Measurements from ENCODE around the gene LMNTD2. TPM values are rescaled to one million over a fixed set of nuclear protein-coding genes. Genes with fewer than 3 reads are reported as not detected.

The LMNTD2 gene
- total and polyA plus RNA-seq, 2 of the 13 experiments (the other 11 are each of a cell fraction or from before 2014, with no cell fraction given), result 1.1 to 3.1 TPM

DNA sequence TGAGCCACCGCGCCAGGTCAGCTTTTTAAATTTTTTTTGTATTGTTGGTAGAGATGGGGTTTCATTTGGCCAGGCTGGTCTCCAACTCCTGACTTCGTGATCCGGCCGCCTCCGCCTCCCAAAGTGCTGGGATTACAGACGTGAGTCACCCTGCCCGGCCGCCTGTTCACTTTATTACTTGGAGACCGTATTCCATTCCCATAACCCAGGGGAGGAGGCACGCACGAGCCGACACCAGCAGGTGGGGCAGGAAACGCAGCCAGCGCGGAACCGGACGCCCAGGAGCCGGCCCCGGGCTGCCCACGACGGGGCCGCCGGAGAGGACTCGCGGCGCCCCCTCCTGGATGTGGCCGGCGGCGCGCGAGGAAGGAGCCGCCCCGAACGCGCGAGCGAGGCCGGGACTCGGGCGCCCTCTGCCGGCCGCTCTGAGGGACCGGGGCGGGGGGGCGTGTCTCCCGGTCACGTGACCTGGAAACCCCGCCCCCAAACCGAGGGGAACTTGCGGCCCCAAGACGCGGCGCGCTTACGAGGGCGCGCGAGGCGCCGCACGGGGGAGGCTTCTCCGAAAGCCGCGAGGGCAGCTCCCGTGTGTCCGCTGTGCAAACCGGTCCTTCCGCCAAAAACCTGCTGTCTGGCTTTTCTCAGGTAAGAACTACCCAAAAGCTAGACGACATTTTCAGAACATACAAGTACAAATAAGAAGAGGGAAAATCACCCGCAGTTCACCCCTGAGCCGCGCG is 41.9 kb downstream of the LMNTD2 start (continued):
- peak; percentile 32 for TF ChIP-seq PAXIP1 (CRISPR knock-in tag; conservative IDR thresholded peaks at IDR 0.05)
- 0 out of 2 replicates have a peak, but pooled peaks have one; percentile 52 for TF ChIP-seq GTF3A (CRISPR knock-in tag; conservative IDR thresholded peaks at IDR 0.05)
- no peak for TF ChIP-seq SNAPC5 (CRISPR knock-in tag; IDR thresholded peaks at IDR 0.05; ENCODE audit: borderline replicate concordance)
- TF ChIP-seq ZNF460 (CRISPR knock-in tag; IDR thresholded peaks at IDR 0.05; ENCODE audit: borderline replicate concordance), result no peak; the same call in 1 of the 2 replicates
- TF ChIP-seq ZSCAN25 (CRISPR knock-in tag; IDR thresholded peaks at IDR 0.05), result 0 out of 2 replicates have a peak, but pooled peaks have one; percentile 45
- no peak for TF ChIP-seq ZNF225 (CRISPR knock-in tag; IDR thresholded peaks at IDR 0.05)
- 0 out of 2 replicates have a peak, but pooled peaks have one; percentile 30 for TF ChIP-seq FOXK1 (CRISPR knock-in tag; IDR thresholded peaks at IDR 0.05; ENCODE audit: borderline replicate concordance, low read depth)
- peak; percentile 88 for TF ChIP-seq TBX2 (CRISPR knock-in tag; IDR thresholded peaks at IDR 0.05; ENCODE audit: borderline replicate concordance)
- 0 out of 2 replicates have a peak, but pooled peaks have one; percentile 43 for TF ChIP-seq ZNF546 (CRISPR knock-in tag; conservative IDR thresholded peaks at IDR 0.05)
- 0 out of 2 replicates have a peak, but pooled peaks have one; percentile 38 for TF ChIP-seq EED (CRISPR knock-in tag; IDR thresholded peaks at IDR 0.05)
- no peak for TF ChIP-seq TGIF2 (CRISPR knock-in tag; IDR thresholded peaks at IDR 0.05)
- no peak for TF ChIP-seq ZNF292 (CRISPR knock-in tag; IDR thresholded peaks at IDR 0.05; ENCODE audit: borderline replicate concordance, low read depth)
- TF ChIP-seq ZNF891 (CRISPR knock-in tag; IDR thresholded peaks at IDR 0.05), result no peak
- TF ChIP-seq ZFX (CRISPR knock-in tag; IDR thresholded peaks at IDR 0.05; ENCODE audit: low read depth), result peak; percentile 50; the same call in 1 of the 2 replicates
- TF ChIP-seq NFKB2 (CRISPR knock-in tag; IDR thresholded peaks at IDR 0.05; ENCODE audit: borderline replicate concordance), result peak; percentile 57; the same call in 1 of the 2 replicates
- peak; percentile 42; the same call in 1 of the 2 replicates for TF ChIP-seq EEA1 (CRISPR knock-in tag; IDR thresholded peaks at IDR 0.05; ENCODE audit: borderline replicate concordance)
- TF ChIP-seq ZNF816 (CRISPR knock-in tag; IDR thresholded peaks at IDR 0.05; ENCODE audit: borderline replicate concordance), result peak; percentile 91
- TF ChIP-seq, protein P1, sequence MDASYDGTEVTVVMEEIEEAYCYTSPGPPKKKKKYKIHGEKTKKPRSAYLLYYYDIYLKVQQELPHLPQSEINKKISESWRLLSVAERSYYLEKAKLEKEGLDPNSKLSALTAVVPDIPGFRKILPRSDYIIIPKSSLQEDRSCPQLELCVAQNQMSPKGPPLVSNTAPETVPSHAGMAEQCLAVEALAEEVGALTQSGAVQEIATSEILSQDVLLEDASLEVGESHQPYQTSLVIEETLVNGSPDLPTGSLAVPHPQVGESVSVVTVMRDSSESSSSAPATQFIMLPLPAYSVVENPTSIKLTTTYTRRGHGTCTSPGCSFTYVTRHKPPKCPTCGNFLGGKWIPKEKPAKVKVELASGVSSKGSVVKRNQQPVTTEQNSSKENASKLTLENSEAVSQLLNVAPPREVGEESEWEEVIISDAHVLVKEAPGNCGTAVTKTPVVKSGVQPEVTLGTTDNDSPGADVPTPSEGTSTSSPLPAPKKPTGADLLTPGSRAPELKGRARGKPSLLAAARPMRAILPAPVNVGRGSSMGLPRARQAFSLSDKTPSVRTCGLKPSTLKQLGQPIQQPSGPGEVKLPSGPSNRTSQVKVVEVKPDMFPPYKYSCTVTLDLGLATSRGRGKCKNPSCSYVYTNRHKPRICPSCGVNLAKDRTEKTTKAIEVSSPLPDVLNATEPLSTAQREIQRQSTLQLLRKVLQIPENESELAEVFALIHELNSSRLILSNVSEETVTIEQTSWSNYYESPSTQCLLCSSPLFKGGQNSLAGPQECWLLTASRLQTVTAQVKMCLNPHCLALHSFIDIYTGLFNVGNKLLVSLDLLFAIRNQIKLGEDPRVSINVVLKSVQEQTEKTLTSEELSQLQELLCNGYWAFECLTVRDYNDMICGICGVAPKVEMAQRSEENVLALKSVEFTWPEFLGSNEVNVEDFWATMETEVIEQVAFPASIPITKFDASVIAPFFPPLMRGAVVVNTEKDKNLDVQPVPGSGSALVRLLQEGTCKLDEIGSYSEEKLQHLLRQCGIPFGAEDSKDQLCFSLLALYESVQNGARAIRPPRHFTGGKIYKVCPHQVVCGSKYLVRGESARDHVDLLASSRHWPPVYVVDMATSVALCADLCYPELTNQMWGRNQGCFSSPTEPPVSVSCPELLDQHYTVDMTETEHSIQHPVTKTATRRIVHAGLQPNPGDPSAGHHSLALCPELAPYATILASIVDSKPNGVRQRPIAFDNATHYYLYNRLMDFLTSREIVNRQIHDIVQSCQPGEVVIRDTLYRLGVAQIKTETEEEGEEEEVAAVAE (CRISPR knock-in tag; IDR thresholded peaks at IDR 0.05; ENCODE audit: borderline replicate concordance), result peak; percentile 48; the same call in 1 of the 2 replicates

All from HepG2 (cell line).